Activated gamma-delta T cell (primary cell): ENCODE results near the gene CACNA1E.
"Not testable (repeated sequence)": the region's sequence is repeated elsewhere in the genome, so short reads cannot be mapped to it uniquely, and the experiment has no call there.

ENCODE experiments used
- DNase-seq: peaks from one replicate; lab custom pipeline; 2025; lab: John Stamatoyannopoulos, UW

Gene CACNA1E

GRCh38 chr1:181517181-181517875, 34.0 kb downstream of the CACNA1E start:
- no peak for DNase-seq

DNA sequence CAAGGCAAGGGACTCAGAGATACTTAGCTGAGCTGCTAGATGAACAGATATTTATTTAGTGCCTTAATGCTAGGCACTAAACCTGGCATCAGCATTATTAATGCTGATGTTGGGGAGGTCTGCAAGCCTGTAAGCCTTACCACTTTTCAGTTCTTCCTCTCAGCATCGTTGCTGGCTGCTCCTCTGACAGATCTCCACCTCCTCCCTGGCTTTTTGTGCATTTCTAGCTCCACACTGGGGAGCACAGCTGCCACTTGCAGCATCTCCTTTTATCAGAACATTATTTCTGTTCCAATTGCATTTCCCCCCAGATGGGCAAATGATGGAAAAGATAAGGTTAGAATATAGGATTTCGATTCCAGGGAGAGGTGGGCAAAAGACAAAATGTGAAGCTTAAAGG, 34.8 kb downstream of the CACNA1E start:
- no peak for DNase-seq

GRCh38 chr1:181522864-181523263, 39.5 kb downstream of the CACNA1E start:
- DNase-seq: no peak

DNA sequence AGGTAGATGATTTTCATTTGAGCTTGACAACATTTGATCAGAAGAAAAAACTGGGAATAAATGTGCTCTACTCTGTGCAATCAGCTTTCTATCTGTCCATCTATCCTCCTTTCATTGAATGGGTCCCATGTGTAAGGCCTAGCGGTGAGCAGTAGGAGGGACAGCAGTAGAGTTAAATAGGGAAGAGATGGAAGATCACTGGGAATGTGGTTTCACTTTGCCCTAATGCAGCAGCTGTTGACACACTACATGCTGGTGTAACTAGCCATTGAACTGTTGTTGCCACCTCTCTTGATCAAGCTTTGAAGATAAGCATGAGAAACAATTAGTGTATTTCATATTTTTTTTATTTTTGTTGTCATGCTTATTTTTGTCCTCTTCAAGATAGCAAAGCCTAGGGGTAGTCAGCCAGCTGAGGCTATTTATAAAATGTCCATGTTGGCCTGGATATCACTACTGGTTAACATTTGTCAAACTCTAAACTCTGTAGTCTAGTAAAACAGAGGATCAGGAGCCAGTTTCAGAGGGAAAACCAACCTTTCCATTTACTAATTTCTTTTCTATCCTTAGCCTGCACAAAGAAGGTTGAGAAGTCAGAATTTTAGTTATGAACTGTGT, 41.9 kb downstream of the CACNA1E start:
- no peak for DNase-seq

DNA sequence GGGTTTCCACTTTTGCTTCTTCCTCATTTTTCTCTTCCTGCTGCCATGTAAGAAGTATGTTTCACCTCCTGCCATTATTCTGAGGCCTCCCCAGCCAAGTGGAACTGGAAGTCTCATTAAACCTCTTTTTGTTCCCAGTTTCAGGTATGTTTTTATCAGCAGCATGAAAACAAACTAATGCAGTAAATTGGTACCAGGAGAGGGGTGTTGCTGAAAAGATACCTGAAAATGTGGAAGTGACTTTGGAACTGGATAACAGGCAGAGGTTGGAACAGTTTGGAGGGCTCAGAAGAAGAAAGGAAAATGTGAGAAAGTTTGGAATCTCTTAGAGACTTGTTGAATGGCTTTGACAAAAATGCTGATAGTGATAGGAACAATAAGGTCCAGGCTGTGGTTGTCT, 44.9 kb downstream of the CACNA1E start:
- not testable (repeated sequence) for DNase-seq

GRCh38 chr1:181531441-181531840, 48.1 kb downstream of the CACNA1E start:
- no peak for DNase-seq

- no peak for DNase-seq
Measured at GRCh38 chr1:181531951-181532600, 48.8 kb downstream of the CACNA1E start.

DNA sequence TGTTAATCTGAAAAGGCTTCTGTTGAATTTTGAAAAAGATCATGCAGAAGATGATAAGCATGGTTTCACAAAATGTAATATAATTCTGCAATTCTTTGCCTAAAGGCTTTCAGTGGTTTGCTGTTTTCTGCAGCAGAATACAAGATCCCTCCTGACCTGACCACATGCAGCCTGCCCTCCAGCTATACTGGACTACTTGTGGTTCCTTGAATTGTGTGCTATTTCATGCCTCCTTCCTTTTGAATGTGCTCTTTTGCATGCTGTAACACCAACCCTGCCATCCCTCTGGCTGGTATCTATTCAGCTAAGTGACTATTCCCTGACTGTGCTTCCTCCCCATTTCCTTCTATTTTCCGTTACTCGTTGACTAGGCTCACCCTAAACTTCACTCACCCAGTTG, 55.5 kb downstream of the CACNA1E start:
- DNase-seq: no peak

DNA sequence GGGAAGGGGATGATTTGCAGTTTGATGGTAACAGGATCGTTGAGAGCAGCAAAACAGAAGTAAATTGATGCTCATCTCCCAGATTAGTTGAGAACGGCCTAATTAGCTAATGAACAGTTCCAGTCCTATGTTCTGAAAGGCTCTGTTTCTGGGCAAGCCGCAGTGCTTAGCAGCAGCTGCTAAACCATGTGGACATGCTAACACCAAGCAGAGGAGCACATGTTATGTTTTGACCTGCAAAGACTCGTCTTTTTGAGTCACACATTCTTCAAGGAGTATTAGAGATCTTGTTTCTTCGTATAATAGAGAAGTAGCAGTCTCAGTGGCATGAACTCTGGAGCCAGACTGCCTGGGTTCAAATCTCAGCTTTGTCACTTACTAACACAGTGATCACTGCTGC, 58.1 kb downstream of the CACNA1E start:
- DNase-seq: no peak

DNA sequence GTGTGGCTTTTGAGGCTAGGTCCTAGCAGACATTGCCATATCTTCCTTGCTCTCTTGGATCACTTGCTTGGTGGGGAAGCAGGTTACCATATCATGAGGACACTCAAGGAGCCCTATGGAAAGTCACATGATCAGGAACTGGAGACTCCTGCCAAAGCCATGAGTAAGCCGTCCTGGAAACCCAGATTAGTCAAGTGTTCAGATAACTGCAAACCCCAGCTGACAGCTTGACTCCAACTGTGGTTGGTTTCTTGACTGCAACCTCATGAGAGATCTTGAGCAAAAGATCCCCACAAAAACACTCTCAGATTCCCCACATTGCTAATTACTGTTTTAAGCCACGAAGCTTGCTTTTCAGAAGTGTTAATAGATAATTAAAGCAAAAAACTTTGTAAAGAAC, 58.6 kb downstream of the CACNA1E start:
- no peak for DNase-seq

DNA sequence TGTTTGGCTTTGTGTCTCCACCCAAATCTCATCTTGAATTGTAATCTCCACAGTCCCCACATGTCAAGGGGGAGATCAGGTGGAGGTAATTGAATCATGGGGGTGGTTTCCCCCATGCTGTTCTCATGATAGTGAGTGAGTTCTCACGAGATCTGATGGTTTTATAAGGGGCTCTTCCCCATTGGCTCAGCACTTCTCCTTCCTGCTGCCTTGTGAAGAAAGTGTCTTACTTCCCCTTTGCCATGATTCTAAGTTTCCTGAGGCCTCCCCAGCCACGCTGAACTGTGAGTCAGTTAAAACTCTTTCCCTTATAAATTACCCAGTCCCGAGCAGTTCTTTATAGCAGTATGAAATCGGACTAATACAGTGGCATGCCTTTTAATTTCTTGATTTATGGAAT, 59.1 kb downstream of the CACNA1E start:
- DNase-seq: not testable (repeated sequence)

- DNase-seq: no peak
Measured at GRCh38 chr1:181545395-181545794, 62.1 kb downstream of the CACNA1E start.

- DNase-seq: no peak
Measured at GRCh38 chr1:181548497-181548896, 65.2 kb downstream of the CACNA1E start.

- no peak for DNase-seq
Measured at GRCh38 chr1:181551249-181551648, 67.9 kb downstream of the CACNA1E start.

DNA sequence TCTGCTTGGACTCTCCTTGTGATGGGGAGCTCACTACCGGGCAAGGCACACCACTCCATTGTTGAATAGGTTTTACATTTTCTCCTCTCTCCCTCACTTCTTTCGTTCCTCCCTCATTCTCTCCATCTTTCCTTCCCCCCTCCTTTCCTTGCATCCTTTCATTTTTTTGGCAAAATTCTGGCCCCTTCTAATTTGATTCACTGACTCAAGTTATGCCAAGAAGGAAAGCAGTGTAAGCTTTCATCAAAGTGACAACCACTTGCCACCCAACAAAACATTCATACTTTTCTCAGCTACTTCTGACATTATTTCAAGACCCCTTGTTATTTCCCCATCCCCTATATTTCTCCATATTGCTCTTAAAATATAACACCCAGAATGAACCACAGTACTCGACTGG, 68.4 kb downstream of the CACNA1E start:
- no peak for DNase-seq

DNA sequence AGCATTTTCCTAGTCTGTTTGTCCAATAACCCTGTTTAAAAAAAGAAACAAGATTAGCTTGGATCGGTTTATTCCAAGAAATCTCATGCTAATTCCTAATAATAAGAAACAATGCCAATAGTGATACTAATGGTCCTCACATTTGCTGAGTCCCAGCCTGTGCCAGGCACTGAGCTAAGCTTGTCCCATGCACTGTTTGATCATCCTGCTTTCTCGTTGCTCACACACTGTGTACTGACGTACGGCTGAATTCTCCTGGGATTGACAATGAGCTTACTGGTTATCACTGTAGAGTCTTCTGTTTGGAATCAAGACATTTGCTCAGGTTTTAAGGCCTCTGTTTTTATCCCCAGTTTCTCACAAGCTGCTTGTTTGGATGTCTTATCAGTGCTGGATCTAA, 71.1 kb downstream of the CACNA1E start:
- DNase-seq: no peak

GRCh38 chr1:181556631-181557030, 73.3 kb downstream of the CACNA1E start:
- no peak for DNase-seq

GRCh38 chr1:181557313-181557712, 74.0 kb downstream of the CACNA1E start:
- DNase-seq: no peak

GRCh38 chr1:181558416-181558815, 75.1 kb downstream of the CACNA1E start:
- DNase-seq: no peak

DNA sequence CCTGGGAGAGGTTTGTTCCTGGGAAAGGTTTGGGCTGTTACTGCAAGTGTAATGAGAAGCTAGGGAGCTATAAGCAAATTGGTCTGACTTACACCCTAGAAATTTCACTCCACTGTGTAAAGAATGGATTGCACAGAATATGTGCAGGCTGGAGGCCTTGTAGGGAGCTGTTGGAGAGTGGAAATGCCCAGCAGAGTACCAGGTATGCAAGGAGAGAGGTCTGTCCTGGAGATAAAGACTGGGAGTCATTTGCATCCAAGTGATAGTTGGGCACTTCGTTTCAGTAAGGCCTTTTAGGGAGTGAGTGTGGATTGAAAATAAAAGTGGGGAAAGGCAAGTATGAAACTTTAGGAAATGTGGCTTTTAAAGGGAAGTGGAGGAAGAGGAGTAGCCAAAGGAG, 75.8 kb downstream of the CACNA1E start:
- DNase-seq: no peak

DNA sequence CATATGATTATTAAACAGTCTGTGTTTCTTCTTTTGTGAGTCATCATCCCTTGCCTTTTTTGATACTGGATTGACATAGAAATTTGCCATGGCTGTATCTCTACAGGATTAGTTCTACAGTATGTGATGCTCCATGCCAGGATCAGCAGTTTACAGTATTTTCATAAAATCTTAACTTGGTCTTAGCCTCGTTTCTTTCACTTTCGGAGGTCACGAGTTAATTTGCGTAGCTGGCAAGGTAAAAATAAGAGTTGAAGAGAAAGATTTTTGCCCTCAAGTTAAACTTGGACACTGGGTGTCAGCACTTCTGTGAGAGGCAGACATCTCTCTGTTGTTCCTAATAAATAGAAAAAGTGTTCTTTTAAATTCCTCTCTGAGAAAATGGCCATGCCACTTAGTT, 79.1 kb downstream of the CACNA1E start:
- DNase-seq: no peak

GRCh38 chr1:181568736-181569135, 85.4 kb downstream of the CACNA1E start:
- DNase-seq: no peak

- no peak for DNase-seq
Measured at GRCh38 chr1:181577475-181577874, 94.2 kb downstream of the CACNA1E start.
